Inflammatory macrophage treated with lipopolysaccharide for 4 hours (primary cell): Measurements from ENCODE around the gene VRTN.

ENCODE experiments used
- DNase-seq: peaks from one replicate; pipeline ENCODE4 v3.0.0-alpha.2; 2020

The VRTN gene

DNA sequence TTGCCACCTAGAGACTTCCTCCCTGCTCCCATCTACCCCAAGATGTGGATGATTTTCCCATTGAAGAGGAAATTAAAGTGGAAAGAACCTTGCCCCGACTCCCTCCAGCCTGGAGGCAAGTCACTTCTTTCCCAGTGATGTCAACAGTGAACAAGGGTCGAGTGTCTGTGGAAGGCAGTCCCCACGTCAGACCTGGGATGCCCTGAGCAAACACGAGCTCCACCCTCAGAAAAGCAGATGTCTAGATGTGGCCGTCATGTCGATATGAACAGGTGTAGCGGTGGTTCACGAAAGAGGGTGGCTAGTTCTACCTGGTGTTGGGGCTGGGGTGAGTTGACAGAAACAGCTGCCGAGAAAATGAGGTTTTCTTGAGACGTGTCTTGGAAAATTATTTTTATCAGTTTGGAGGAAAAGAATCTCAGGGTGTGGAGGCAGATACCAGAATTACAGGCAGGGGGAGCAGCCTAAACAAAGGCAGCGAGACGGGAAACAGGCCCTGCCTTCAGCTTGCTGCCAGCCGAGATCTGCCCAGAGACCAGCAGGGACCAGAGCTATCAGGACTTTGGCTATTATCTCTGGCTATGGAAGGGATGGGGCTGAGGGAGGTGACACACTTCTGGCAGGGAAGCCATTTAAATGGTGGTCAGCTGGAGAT, 51.9 kb downstream of the VRTN start:
- no peak for DNase-seq

DNA sequence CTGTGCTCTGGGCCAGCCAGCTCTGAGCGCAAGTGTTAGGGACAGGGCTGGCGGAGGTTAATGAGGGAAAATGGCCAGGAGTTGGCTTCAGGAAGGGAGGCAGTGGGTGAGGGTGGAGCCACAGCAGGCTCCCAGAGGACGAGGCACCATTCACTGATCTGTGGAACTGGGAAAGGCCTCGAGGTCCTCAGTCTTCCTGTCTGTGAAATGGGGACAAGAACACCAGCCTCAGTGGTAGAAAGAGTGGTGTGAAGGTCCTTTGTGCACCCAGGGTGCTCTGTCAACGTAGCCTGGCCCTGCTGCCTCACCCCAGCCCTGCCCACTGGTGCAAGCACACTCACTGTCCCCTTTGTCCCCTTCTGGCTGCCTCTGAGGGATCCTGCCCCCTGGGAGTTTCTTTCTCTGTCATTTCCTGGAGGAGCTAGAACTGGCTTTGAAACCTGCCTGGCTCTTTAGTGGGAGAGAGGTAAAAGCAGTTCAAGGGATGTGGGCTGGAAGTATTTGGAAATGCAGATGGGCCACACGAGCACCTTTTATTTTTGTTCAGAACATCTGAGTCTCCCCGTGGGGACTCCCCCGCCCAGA, 52.7 kb downstream of the VRTN start:
- DNase-seq = no peak

GRCh38 chr14:74401504-74402241, 53.4 kb downstream of the VRTN start:
- peak; percentile 52 for DNase-seq

- DNase-seq = peak; percentile 22
These were observed 54.4 kb downstream of the VRTN start for GRCh38 chr14:74402401-74403251.

DNA sequence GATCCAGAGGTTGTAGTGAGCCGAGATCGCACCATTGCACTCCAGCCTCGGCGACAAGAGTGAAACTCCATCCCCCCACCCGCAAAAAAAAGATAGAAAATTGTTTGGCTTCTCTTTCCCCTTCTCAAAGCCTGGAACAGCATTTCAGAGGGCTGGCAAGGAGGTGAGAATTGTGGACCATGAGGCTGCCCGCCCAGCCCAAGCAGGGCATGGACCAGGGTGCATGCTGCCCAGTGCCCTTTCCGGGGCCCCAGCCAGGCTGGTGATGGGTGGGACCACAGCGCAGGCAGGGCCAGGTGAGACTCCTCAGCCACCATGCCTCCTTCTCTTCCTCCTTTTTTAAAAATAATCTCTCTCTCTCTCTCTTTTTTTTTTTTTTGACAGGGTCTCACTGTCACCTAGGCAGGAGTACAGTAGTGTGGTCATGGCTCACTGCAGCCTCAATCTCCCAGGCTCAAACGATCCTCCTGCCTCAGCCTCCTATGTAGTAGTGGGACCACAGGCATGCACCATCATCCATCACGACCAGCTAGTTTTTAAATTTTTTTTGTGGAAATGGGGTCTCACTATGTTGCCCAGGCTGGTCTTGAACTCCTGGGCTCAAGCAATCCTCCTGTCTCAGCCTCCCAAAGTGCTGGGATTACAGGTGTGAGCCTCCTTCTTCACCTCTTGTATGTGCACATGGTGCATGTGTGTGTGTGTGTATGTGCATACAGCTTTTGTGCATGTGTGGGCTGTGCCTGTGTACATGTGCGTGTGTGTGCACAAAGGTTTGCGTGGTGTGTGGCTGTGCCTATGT, 55.5 kb downstream of the VRTN start:
- DNase-seq = no peak

DNA sequence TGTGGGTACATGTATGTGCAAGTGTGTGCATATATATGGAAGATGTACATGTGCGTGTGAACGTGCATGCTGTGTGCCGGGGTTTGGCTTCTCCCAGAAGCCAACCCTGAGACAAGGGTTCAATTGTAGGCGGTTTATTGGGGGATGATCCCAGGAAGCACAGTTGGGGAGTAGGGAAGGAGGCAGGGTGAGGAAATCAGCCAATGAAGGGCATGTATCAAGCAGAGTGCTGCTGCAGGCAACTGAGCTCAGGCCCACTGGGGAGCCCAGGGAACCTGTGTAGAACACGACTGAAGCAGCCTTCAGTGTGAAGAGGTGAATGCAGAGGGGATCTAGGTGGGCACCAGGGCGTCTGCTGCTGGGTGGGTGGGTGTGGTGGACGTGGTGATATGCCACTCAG, 56.2 kb downstream of the VRTN start:
- no peak for DNase-seq

- DNase-seq = no peak
These were observed 57.4 kb downstream of the VRTN start for GRCh38 chr14:74405663-74406062.

DNA sequence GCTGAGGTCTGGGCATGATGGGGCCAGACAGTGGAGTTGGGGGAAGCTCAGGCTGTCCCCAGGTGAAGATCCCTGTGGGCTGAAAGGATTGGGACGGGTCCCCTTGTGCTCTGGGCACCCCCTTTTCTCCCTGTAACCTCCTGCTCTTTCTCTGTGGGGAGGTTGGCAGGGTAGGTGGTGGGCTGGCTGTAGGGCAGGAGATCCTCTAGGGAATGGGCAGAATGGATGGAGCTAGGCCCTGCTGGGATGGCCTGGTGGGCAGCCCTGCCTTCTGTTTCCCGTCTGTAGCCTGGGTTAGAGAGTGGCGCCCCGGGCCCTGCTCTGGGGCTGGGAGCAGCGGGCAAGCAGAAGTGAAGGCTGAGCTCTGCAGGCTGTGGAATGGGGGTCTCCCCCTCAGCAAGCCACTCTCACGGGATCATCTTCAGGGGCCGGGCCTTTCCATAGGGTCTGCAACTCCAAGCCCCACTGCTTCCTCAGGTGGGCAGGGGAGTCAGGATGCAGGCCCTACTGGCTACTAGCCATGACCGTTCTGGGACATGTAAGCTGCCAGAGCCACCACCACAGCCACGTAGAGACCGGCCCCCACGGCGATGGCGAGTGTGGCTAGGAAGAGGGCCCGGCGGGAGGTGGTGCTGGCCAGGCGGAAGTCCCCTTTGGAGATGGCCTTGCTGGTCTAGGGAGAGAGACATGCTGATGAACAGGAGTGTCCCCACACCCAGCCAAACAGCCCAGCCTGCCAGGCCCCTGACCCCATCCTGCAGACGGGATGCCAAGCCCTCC, 58.9 kb downstream of the VRTN start:
- no peak for DNase-seq

- no peak for DNase-seq
These were observed 59.5 kb downstream of the VRTN start for GRCh38 chr14:74407801-74408154.

GRCh38 chr14:74408870-74409269, 60.6 kb downstream of the VRTN start:
- no peak for DNase-seq

DNA sequence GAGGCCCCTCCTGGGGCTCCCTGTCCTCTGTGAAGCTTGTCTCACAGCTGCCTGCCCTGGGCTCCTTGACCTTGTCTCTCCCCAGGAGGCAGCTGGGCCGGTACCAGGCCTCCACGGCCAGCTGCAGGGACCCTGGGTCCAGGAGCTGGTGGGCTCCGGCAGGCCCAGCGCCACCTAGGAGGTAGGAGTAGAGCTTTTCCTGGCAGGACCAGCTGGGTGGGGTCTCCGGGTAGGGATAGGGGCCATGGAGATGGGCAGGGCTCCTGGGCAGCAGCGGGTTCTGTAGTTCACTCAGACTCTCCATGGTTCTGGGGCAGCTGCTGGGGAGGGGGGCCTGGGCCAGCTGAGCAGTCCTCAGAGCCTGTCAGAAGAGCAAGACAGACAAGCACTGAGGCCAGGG, 61.2 kb downstream of the VRTN start:
- no peak for DNase-seq
